ENCODE measurements around the gene RALB.

The RALB gene

DNA sequence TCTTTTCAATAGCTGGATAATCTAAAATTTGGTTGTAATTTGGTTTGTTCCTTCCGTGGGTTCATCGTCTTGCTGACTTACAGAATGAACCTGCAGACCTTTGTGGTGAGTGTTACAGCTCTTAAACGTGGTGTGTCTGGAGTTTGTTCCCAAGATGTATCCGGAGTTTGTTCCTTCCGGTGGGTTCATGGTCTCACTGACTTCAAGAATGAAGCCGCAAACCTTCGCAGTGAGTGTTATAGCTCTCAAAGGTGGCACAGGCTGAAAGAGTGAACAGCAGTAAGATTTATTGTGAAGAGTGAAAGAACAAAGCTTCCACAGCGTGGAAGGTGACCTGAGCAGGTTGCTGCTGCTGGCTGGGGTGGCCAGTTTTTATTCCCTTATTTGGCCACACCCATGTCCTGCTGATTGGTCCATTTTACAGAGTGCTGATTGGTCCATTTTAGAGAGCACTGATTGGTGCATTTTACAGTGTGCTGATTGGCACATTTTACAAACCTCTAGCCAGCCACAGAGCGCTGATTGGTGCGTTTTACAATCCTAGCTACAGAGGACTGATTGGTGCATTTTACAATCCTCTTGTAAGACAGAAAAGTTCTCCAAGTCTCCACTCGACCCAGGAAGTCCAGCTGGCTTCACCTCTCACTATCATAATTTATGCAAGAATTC lies 16.6 kb downstream of the RALB start:
- no peak for DNase-seq

DNA sequence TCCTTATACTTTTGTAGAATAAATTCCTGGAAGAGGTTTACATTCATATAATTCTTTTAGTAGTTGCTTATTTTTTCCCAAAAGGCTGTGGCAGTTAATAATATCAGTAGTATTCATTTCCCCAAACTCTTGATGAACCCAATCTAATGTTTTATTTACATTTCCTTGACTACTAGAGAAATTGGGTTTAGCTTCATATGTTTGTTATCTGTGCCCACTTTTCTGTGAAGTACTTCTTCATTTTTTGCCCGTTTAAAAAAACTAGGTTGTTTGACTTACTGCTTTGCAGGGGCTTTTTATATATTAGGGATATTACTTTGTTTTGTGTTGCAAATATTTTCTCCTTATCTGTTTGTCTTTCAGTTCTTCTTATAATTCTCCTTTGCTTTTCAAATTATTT lies 17.2 kb downstream of the RALB start:
- no peak for DNase-seq

DNA sequence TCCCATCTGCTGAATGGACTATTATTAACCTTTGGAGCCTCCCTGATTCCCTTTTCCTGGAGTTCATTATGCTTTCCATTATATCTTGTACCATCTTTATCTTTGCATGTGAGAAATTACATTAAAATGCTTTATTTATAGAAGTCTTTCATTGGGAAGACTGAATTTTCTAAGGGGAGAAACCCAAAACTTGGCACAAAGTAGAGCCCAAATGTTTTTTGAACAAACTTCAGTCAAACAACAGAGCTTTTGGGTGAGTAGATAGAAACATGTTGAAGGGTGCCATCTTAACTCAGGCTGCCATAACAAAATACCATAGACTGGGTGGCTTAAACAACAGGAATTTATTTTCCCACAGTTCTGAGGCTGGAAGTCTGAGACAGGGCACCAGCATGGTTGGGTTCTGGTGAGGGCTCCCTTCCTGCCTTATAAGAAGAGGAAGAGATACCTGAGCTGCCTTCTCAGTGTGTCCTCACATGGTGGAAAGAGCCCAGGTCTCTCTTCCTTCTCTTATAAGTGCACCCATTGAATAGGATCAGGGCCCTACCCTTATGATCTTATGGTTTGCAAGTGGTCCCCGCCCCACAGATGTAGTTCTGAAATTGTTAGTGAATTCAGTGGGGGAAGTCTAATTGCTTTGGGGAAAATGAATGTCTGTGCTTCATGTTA lies 19.2 kb downstream of the RALB start:
- no peak for DNase-seq

DNA sequence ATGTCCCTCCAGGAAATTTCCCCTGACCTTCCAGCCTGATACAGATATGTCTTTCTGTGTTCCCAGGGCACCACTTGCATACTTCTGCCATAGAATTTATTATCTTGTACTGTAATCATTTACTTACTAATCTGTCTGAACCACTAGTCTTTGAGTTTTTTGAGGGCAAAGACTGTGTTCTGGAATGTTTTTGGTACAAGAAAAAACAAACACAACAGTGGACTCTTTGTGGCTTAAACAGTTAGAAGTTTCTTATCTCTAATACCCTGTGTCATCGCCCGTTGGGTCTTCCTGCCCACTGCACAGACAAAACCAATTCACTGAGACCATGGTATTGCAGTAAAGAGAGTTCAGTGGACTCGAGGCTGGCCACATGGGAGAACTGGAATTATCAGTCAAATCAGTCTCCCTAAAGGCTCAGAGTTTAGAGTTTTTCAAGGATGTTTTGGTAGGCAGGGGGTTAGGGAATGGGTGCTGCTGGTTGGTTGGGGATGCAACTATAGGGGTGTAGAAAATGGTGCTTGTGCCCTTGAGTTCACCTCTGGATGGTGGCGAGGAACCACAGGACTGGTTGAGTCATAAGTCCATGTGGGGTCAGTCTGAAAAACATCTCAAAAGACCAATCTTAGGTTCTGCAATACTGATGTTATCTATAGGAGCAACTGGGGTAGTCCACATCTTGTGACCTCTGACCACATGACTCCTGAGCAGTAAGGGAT lies 20.3 kb downstream of the RALB start:
- no peak for DNase-seq

DNA sequence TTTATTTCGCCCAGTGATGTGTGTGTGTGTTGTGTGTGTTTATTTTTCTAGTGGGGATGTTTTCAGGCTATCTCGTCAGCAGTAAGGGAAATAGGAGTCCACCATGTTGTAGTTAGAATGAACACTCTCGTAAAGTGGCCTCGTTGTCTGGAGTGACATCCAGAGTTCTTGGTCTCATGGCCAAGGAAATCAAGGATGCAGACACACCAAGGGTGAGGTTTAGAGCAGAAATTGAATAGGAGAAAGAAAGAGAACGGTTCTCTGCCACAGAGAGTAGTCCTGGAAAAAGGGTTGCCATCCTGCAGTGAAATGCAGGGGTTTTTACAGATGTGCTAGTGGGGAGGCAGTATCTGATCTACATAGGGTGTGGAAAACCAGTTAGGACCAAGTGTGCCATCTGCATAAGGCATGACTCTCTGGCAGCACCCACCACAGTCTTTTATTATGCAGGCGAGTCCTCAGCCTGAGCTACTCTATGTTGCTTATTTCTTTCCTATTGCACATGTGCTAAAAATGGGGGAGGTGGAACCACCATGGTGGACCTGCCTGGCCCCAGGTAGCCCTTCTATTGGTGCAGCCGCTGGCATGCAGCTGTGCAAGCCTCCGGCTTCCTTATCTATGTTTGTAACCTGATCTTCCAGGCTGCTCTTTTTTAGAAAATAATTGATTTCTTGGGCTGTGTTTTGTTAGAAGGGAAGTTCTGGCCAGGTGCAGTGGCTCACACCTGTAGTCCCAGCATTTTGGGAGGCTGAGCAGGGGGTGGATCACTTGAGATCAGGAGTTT lies 23.2 kb downstream of the RALB start:
- DNase-seq, result no peak

DNA sequence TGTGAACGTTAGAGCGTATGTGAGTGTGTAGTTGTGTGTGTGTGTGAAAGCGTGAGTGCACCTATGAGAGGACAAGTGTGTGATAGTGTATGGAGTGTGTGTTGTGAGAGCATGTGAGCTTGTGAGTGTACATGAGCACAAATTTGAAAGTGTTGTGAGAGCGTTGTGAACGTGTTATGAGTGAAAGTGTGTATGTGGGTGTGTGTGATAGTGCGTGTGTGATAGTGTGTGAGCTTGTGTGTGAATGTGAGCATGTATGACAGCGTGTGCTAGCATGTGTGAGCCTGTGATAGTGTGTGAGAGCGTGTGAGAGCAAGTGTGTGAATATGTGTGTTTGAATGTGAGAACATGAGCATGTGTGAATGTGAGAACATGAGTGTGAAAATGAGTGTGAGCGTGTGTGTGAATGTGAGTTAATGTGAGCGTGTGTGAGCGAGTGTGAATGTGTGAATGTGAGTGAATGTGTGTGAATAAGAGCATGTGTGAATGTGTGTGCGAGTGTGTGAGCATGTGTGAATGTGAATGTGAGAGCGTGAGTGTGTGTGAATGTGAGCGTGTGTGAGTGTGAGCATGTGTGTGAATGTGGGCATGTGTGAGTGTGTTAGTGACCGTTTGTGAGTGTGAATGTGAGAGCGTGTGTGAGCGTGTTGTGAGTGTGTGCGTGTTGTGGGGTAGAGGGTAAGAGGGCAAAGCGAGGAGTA lies 25.0 kb downstream of the RALB start:
- DNase-seq, result no peak

DNA sequence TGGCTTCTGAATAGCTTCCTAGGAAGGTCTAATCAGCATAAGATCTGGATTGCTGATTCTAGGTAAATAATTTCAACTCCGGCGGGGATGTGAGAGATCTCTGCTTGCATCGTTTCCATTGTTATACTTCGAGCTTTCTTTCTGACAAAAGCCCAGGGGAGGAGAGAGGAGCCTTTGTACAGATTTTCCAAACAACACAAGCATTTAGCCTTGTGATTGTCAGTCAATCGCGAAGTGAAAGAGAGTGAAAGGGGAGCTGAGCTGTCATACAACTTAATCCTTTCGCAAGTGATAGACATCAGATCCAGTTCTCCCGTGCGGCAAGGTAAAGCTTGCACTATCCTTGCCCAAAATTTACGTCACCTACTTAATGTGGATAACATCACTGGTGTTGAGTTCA lies 26.2 kb downstream of the RALB start:
- DNase-seq, result no peak

DNA sequence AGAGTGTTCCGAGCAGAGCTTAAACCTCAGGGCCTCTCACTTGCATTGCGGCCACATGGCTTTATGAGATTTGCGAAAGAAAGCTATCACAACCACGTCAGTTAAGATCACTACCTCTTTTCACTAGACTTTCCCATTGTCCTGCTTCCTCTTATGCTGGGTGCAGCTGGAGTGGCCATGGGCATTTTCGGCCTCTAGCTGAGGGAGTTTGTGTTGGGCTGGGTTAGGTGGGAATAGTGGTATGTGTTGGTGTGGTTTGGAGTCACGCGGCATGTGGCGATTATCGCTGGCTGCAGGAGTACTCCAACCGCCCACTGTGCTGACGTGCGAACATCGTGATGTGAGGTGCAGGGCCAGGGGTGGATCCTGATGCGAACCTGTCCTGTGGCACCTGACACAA lies 27.1 kb downstream of the RALB start:
- DNase-seq, result no peak

DNA sequence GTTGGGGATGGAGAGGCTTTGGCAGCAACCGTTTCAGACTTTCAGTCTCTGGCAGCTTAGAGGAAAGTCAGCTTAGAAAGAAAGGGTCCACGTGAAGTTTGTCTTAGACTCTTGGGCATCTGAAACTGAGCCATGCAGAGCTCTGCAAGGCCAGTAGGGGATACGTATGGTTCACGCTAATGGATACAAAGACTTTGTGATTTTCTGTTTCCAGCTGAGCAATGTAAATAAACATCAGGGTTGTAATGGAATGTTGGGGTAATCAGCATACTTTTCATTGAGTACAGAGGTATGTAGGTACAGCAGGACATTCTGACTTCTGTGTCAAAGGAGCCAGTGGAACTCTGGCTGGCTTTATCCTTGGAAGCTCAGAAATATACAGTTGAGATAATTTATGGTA lies 31.0 kb downstream of the RALB start:
- no peak for DNase-seq

DNA sequence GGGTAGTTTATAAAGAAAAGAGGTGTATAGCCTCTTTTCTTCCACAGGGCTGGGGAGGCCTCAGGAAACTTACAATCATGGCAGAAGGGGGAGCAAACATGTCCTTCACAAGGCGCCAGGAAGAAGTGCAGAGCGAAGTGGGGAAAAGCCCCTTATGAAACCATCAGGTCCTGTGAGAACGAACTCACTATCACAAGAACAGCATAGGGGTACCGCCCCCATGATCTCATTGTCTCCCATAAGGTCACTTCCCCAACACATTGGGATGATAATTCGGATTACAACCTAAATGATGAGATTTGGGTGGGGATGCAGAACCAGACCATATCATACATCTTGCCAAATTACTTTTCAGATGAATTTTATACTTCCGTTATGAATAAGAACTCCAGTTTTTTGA lies 32.4 kb downstream of the RALB start:
- no peak for DNase-seq

DNA sequence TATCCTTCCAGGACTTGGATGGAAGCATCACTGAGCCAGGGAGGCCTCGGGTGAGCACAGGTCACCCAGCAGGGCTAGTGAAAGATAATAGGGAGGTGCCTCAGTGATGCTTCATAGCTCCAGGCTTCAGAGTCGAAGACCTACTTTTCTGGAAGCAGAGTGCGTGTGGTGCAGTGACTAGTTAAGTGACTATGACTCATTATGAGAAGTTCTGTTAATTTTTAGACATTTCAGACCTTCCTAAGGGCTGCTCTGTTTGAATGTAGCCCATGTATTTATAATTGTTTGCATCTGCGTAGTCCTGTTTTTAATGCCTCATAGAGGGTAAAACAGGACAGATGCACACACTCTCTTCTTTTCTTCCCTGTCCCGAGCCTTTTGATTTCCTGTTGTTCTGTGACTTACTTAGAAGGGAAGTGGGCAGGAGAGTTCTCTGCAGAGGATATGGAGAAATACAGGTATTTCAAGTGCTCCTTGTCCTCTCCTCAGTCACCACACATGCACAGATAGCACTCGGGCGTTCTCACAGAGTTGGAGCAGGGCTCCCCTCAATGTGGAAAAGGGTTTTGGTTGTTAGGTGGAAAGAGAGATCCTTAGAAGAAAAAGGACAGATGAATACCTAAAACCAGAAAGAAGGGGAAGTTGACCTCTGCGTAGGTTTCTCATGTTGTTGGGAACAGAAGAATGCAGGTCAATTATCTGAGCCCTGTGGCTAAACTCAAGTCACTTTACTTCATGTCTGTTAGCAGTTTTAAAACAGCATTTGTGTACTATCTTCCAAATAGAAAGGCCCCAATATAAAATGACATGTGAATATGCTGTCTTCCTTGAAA lies 34.7 kb downstream of the RALB start:
- peak in 1 of 2 donors; percentile 20 for DNase-seq

DNA sequence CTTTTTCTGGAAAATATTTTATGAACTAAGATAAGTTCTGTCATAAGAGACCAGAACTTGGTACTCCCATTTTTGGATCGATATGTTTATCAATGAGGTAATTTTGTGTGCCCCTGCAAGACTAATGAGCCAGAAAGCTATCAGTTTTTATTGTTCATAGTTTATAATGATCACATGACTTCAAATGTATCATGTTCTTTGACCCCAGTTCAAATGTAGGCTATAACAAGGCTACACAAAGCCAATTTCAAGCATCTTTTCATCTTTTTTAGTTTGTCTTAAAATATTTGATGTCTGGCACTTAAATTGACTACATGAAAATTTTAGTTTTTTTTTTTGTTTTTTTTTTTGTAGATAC lies 35.3 kb downstream of the RALB start:
- DNase-seq, result no peak

DNA sequence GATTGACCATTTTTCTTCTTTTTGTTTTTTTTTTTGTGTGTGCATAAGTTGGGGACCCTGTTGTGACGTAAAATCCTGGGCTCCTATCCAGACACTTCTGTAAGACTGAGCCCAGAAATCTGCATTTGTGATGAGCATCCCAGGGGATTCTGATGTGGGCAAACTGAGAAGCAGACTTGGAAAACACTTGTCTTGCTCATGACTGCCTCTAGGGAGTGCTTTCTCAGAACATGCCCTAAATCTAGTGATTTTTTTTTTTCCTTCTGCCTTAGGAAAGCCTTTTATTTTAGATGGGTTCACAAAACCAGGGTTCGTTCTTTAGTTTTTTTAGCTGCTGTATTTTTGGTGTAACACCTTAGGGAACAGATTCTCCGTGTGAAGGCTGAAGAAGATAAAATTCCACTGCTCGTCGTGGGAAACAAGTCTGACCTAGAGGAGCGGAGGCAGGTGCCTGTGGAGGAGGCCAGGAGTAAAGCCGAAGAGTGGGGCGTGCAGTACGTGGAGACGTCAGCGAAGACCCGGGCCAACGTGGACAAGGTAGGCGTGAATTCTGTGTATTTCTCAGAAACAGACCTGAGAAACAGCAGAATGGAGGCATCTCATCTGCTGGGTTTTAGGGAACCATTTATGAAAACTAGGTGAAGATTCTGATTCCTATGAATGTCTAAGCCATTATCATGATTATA lies 36.7 kb downstream of the RALB start:
- DNase-seq, result no peak

DNA sequence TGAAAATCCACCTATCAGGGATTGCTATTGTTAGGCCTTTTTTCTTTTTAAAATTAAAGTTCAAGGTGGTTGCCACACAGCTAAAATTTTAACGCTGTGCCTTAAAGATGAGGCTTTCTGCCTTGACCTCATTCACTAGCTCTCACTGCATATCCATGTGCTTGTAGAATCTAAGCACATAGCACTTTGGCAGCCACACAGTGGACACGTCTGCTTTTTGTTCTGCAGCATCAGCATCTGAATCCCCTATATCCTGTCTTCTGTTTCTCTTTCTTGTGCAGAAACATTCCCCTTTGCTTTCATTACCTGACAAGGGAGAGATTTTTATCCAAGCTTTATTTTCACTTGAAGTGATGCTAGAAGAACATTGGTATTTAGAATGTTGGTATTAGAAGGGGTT lies 38.1 kb downstream of the RALB start:
- DNase-seq, result no peak

DNA sequence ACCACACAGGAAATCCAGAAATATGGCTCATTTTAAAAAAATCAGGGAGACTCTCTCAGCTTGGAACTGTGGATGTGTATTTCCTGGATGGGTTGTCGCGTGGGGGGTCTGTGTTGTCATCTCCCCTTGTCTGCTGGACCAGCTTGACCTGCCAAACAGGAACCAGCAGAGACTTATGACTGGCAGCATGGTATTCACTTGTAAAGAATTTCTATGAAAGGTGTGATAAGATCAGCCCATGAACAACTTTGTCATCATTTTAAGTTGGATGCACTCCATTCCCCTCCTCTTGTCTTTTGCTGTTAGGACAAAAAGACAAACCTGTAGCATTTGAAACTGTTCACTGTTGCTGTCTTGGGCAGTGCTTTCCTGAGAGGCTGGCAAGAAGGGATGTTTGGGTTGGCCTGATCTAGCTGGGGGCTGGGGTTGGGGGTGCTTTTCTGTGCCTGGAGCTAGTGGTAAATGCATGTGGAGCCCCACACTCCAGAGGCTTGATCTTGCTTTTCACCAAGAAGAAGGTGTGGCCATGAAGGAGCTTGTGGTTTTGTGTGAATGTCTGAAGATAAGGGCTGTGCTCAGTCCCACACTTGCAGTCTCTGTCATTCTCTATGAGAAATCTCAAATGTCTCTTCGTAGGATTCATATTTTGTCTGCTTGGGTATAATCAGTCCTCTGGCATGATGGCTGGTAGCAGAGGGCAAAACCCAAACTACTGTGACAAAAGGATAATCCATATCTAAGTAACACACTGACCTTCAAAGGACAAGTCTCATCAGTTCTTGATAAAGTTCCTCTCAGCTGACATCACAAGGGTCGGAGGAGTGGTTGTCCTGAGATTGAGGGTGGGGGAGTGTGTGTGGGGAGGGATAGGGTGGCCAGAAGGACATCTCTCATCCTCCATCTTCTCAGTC lies 39.0 kb downstream of the RALB start:
- DNase-seq, result no peak

DNA sequence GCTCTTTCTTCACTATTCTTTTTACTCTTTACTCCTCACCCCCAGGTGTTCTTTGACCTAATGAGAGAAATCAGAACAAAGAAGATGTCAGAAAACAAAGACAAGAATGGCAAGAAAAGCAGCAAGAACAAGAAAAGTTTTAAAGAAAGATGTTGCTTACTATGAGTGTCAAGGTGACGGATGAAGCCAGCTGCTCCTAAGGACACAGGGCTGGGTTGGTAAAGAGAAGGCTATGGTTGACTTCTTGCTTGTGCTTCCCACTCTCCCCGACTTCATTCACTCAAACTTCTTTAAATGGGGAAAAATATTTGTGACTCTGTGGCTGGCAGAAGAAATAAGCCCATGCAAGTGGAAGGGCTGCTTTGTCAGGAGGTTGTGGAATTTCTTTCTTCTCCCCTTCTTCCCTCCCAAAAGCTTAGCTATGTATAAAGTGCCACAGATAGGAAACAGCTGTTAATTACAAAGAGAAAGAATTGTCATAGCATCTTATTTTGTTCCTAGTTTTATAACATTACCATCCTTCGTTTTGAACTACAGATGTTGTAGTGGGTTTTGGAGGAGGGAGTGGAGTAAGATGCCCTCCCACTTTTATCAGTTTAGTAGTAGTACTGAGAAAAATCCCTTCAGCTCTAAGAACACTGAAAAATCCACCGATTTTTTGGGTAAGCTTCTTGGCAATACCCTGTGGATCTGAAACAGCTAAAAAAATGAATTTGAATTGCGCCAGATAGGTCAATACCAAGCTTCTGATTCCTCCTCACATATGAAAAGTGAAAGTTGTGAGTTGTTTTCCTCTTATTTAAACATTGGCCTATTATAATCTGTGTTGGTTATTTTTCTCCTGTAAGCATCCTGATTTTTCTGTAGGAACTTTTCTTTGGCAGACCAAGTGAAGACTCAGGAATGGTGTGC lies 40.7 kb downstream of the RALB start:
- no peak for DNase-seq

DNA sequence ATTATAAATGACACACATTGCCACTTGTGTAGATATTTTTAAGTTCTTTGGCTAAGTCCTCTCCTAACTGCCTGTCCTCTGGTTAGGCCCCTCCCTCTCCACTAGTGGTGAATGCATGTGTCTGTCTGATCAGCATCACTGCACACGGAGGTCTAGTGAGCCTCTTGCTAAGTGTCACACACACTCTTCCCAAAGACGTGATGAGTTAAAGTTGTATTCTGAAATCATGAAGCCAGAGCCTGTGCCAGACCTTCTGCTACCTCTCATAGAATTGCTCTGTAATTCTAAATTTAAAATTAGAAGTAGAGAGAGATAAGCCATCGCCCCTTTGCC lies 41.3 kb downstream of the RALB start:
- DNase-seq, result no peak

DNA sequence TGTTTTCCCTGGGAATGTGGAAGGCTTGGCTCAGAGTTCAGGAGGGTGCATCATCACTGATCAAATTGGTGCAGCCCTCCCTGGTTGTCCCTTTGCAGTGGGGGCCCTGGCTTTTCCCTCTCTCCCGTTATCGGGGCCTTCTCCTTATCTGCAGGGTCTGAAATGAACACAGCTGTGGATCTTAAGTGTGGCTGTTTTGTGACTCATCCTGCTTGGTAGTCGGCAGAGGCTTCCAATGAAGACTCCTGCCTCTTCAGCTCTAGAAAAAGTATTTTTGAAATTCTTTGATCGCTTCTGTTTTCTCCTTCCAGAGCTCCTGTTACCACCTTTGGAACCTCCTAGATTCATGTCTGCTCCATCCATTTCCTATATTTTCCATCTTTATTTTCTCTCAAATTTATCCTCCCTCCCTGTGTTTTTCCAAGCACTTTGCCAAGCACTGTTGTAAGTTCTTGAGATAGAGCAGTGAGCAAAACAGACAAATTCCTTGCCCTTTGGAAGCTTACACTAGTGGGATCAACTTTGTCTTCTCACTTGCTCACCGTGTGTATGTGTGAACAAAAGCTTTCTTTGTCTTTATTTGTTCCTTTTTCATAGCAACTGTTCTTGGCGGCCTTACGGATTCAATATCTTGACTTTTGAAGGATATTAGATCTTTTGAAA lies 45.7 kb downstream of the RALB start:
- DNase-seq, result no peak

DNA sequence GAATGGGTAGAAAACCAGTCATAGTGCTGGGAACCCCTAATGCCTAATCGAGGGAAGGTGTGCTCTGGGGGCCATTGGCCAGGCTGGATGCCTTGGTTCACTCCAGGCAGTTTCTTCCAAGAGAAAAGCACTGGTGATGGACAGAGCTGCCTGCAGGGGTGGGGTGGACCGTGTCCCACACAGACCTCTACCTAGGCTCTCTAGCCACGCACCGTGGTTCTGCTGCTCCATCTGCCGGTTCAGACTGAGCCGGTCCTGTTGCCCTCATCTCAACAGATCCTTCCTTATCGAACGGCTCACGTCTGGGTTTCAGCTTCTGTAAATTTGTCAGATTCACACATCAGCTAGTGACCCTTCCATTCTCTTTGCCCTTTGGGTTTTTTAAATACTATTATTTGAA lies 46.4 kb downstream of the RALB start:
- DNase-seq, result no peak
